ENCODE results near the gene INVS. TPM values are rescaled to one million over a fixed set of nuclear protein-coding genes. Genes with fewer than 3 reads are reported as not detected.
A peak's percentile ranks its signal among the peaks of the same experiment; 100 is the strongest.
"Not testable (repeated sequence)": the region's sequence is repeated elsewhere in the genome, so short reads cannot be mapped to it uniquely, and the experiment has no call there.

The INVS gene
- total RNA-seq, 1 experiment from 2014 or later, result 27.0 TPM

DNA sequence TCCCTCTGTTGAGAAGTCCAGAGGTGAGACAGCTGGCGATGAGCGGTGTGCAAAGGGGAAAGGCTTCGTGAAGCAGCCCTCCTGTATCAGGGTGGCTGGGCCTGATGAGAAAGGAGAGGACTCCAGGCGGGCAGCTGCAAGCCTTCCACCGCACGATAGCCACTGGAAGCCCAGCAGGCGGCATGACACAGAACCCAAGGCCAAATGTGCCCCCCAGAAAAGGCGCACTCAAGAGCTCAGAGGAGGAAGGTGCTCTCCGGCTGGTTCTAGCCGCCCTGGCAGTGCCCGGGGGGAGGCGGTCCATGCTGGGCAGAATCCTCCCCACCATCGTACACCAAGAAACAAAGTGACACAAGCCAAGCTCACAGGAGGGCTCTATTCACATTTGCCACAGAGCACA lies 193.4 kb downstream of the INVS start:
- no peak for DNase-seq (ENCODE audit: low spot score)
- in situ Hi-C loops (cut with HindIII; ENCODE audit: low sequenced_read_pairs), result no loop called here

DNA sequence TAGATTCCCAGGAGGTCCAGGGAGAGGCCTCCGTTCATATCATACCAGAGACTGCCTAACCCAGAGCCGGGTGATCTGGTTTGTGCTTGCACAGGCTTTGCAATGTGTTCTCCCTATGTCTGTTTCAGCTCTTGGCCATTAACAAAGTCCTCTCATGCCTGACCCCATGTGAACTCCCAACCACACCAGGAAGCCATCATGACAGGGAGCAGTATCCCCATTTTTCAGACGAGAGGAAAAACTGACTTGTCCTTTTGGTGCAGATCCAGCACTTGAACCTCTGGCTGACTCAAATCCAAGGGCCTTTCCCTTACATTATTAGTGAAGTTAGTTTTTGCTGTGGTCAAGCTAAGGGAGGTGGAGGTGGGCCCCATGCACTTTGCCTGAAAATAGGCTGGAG lies 195.3 kb downstream of the INVS start:
- no peak for DNase-seq (ENCODE audit: low spot score)
- in situ Hi-C loops (cut with HindIII; ENCODE audit: low sequenced_read_pairs), result no loop called here

GRCh38 chr9:100294806-100295205 lies 195.8 kb downstream of the INVS start:
- no peak for DNase-seq (ENCODE audit: low spot score)
- in situ Hi-C loops (cut with HindIII; ENCODE audit: low sequenced_read_pairs), result no loop called here

DNA sequence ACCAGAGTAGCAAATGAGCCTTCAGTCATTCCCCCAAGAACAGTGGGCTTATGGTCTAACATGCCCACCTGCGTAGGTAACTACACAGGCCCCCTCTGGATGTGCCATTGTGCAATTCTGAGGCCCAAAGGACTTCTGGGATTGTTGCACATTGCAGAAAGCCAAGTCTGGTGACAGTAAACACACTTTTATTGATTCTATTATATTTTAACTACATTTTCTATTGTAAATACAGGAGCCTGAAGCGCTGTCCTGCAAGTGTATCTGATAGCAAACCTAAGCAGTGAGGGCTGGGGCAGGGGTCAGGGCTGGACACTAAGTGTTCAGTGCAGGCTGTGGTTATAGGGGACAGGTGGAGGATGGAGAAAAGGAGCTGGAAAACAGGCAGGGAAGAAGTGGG lies 196.2 kb downstream of the INVS start:
- in situ Hi-C loops (cut with HindIII; ENCODE audit: low sequenced_read_pairs), result no loop called here
- DNase-seq (ENCODE audit: low spot score), result no peak

DNA sequence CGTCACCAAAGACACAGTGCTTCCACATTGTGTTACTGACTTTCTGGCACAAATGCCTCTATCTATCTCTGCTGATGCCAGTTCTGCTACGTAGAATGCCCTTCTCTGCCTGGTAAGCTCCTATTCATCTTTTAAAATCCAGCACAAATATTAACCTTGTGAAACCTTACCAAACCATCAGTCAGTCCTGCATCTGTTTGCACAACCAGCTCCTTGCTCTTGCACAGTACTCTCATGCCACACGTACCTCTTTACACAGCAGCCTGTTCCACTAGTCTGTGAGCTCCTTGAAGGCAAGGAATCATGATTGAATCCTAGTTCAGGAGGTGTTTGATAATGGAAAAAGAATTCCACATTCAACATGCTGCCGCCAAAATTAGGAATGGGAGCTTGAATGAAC lies 197.4 kb downstream of the INVS start:
- no peak for DNase-seq (ENCODE audit: low spot score)
- in situ Hi-C loops (cut with HindIII; ENCODE audit: low sequenced_read_pairs), result no loop called here

GRCh38 chr9:100298378-100298777 lies 199.3 kb downstream of the INVS start:
- in situ Hi-C loops (cut with HindIII; ENCODE audit: low sequenced_read_pairs), result no loop called here
- DNase-seq (ENCODE audit: low spot score), result no peak

DNA sequence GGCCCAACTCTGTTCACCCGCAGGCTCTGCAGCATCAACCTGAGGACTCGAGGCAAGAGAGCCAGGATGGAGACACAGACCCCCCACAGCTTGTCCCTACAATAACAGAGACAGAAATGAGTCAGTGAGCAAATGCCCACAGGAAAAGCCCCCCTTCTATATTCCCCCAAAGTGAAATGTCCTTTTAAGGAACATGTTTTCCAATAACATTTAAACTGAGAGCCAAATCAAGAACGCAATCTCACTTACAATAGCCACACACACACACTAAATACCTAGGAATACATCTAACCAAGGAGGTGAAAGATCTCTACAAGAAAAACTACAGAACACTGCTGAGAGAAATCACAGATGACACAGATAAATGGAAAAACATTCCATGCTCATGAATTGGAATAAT lies 204.7 kb downstream of the INVS start:
- in situ Hi-C loops (cut with HindIII; ENCODE audit: low sequenced_read_pairs), result no loop called here
- DNase-seq (ENCODE audit: low spot score), result no peak

DNA sequence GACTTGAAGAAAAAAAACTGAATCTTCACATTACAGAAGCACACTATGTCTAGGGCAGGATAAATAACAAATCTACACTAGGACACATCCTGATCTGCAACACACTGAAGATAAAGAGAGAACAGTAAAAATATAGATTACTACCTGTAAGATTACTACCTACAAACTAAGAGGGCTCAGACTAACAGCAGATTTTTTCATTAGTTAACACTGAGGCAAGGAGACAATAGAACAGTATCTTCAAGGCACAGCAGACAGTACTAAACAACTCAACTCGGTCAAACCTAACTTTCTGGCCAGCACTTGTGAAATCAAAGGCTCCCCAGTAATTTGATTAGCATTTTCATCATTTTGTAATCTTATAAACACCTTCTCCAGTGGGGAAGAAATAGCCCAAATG lies 207.2 kb downstream of the INVS start:
- in situ Hi-C loops (cut with HindIII; ENCODE audit: low sequenced_read_pairs), result no loop called here
- DNase-seq (ENCODE audit: low spot score), result no peak

- in situ Hi-C loops (cut with HindIII; ENCODE audit: low sequenced_read_pairs), result no loop called here
- DNase-seq (ENCODE audit: low spot score), result no peak
Observed at GRCh38 chr9:100307080-100307479, 208.0 kb downstream of the INVS start.

GRCh38 chr9:100308965-100309564 lies 210.0 kb downstream of the INVS start:
- in situ Hi-C loops (cut with HindIII; ENCODE audit: low sequenced_read_pairs), result no loop called here
- DNase-seq (ENCODE audit: low spot score), result no peak

DNA sequence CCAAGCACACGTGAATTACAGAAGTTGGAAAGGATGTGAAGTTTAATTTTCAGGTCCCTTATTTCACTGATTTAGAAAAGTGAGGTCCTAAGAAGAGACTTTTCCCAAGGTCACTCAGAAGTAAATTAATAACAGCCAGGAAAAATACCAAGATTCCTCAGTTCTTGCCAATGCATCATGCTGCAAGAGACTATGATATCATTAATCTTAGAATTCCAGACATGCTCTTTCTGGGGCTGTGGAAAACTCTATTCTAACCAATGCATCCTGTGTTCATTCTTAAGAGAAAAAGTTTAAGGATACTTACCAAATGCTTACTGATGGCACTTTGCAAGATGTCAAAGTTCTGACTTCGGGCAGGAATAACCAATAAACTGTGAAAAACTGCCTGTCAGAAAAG lies 210.9 kb downstream of the INVS start:
- DNase-seq (ENCODE audit: low spot score), result no peak
- in situ Hi-C loops (cut with HindIII; ENCODE audit: low sequenced_read_pairs), result no loop called here

DNA sequence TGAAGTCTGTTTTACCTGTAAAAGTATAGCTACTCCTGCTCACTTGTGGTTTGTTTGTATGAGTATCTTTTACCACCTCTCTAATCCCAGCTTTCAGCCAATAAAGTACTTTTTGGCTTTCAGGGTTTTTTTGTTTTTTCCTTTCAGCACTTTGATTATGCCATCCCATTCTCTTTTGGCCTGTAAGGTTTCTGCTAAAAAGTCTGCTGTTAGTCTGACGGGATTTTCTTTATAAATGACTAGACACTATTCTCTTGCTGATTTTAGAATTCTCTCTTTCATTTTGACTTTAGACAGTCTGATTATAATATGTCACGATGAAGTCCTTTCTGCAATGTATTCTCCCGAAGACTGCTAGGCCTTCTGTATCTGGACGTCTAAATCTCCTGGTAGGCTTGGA lies 216.5 kb downstream of the INVS start:
- in situ Hi-C loops (cut with HindIII; ENCODE audit: low sequenced_read_pairs), result no loop called here
- no peak for DNase-seq (ENCODE audit: low spot score)

GRCh38 chr9:100317706-100318105 lies 218.7 kb downstream of the INVS start:
- in situ Hi-C loops (cut with HindIII; ENCODE audit: low sequenced_read_pairs), result no loop called here
- DNase-seq (ENCODE audit: low spot score), result no peak

- in situ Hi-C loops (cut with HindIII; ENCODE audit: low sequenced_read_pairs), result no loop called here
Observed at GRCh38 chr9:100322954-100323536, 224.0 kb downstream of the INVS start.

GRCh38 chr9:100324594-100325200 lies 225.7 kb downstream of the INVS start:
- in situ Hi-C loops (cut with HindIII; ENCODE audit: low sequenced_read_pairs), result no loop called here
- DNase-seq (ENCODE audit: low spot score), result peak; percentile 54

More at GRCh38 chr9:100322954-100323536, 224.0 kb downstream of the INVS start:
- DNase-seq (ENCODE audit: low spot score), result peak; percentile 66

DNA sequence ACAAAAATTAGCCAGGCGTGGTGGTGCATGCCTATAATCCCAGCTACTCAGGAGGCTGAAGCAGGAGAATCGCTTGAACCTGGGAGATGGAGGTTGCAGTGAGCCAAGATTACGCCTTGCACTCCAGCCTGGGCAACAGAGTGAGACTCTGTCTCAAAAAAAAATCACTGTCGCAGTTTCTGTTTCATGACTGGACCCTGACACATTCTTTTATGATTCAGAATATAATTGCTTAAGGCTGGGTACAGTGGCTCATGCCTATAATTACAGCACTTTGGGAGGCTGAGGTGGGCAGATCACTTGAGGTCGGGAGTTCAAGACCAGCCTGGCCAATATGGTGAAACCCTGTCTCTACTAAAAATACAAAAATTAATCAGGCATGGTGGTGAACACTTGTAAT lies 239.7 kb downstream of the INVS start:
- in situ Hi-C loops (cut with HindIII; ENCODE audit: low sequenced_read_pairs); DNase-seq (ENCODE audit: low spot score): not testable (repeated sequence)

DNA sequence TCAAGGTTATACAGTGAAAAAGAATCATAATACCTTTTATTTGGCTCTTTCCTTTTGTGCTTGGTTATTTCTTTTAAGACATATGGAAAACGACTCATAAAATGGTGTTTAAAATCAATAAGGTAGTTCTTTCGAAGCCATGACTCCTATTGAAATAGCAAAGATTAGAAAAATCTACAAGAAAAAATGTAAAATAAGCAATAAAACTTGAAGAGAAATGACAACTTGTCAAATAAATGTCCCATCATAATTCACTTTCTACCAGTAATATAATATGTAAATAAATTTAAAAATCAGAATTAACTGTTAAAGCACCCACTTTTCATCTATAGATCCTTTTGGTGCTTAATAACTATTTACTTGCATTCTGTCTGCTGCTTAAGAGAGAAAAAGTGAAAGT lies 241.2 kb downstream of the INVS start:
- in situ Hi-C loops (cut with HindIII; ENCODE audit: low sequenced_read_pairs), result no loop called here
- DNase-seq (ENCODE audit: low spot score), result no peak

- in situ Hi-C loops (cut with HindIII; ENCODE audit: low sequenced_read_pairs), result no loop called here
- no peak for DNase-seq (ENCODE audit: low spot score)
Observed at GRCh38 chr9:100341889-100342288, 242.8 kb downstream of the INVS start.

- in situ Hi-C loops (cut with HindIII; ENCODE audit: low sequenced_read_pairs), result no loop called here
- no peak for DNase-seq (ENCODE audit: low spot score)
Observed at GRCh38 chr9:100346836-100347235, 247.8 kb downstream of the INVS start.

GRCh38 chr9:100350188-100350587 lies 251.1 kb downstream of the INVS start:
- in situ Hi-C loops (cut with HindIII; ENCODE audit: low sequenced_read_pairs), result no loop called here

More at GRCh38 chr9:100350188-100350587, 251.1 kb downstream of the INVS start:
- DNase-seq (ENCODE audit: low spot score), result no peak
